ENCODE measurements around the gene MAN1C1.
"Not testable (repeated sequence)": the region's sequence is repeated elsewhere in the genome, so short reads cannot be mapped to it uniquely, and the experiment has no call there.

Gene MAN1C1

DNA sequence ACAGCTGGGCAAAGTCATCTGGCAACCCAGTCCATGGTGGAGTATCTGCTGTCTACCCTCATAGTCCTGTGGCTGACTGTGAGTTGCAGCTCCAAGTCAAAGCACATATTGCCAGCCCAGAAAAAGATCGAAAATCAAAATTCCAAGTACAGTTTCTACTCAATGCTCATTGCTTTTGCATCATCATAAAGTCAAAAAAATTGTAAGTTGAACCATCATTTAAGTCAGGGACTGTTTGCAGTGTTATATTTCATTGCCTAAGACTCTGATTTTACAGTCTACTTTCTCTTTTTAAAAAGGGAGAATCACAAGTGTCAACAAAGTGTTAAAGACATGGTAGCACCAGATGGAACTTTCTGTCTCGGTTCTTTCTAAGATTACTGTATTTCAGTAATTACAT, 22.7 kb upstream of the MAN1C1 start:
- Mint-ChIP-seq H3K27me3 (no peaks in the 10 kb centered on the region), H3K9me3 (no peaks in the 10 kb centered on the region), H3K4me1 (ENCODE audit: low read depth in 2 of 2) (peaks cover 3 to 11% of the 10 kb centered on the region in 2 donors), H3K36me3 (ENCODE audit: insufficient read depth) (no peaks in the 10 kb centered on the region), H3K4me3 (no peak overlapping the region), H3K27ac (no peak overlapping the region)
- DNase-seq: no peak
- ATAC-seq (replicated peaks): no peak

DNA sequence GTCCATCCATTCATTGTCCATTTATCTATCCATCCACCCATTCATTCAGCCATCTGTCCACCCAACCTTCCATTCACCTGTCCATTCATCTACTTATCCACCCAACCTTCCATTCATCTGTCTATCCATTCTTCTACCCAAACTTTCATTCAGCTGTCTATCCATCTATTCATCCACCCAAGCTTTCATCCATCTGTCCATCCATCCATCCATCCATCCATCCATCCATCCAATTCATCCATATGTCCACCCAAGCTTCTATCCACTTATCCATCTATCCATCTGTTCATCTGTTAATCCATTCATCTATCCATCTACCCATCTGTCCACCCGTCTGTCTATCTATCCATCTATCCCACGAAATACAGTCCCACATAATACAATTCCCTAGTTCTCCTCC, 21.6 kb upstream of the MAN1C1 start:
- H3K4me3 Mint-ChIP-seq: no peak overlapping the region
- H3K9me3 Mint-ChIP-seq: no peaks in the 10 kb centered on the region
- H3K4me1 Mint-ChIP-seq (ENCODE audit: low read depth in 2 of 2): peaks cover 2 to 7% of the 10 kb centered on the region in 2 donors
- no peaks in the 10 kb centered on the region for H3K36me3 Mint-ChIP-seq (ENCODE audit: insufficient read depth)
- DNase-seq: no peak
- no peaks in the 10 kb centered on the region for H3K27me3 Mint-ChIP-seq
- ATAC-seq (replicated peaks): no peak
- H3K27ac Mint-ChIP-seq: no peak overlapping the region

- H3K4me1 Mint-ChIP-seq (ENCODE audit: low read depth in 2 of 2); H3K9me3 Mint-ChIP-seq; DNase-seq; ATAC-seq (replicated peaks); H3K36me3 Mint-ChIP-seq (ENCODE audit: insufficient read depth); H3K4me3 Mint-ChIP-seq; H3K27me3 Mint-ChIP-seq; H3K27ac Mint-ChIP-seq: not testable (repeated sequence)
These were observed 19.9 kb upstream of the MAN1C1 start for GRCh38 chr1:25596641-25597040.

DNA sequence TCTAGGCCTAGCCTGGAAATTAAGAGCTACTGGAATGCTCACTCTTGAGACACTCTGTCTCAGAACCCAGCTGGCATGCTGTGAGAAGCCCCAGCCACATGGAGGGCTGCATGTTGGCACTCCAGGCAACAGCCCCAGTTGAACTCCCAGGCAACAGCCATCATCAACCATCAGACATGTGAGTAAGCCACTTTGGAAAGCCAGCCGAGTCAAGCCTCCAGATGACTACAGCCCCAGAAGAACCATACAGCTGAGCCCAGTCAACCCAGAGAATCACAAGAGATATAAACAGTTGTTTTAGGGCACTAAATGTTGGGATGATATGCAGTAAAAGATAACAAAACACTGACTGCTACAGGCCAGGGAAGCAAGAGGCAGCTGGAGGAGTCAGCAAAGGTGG, 17.7 kb upstream of the MAN1C1 start:
- H3K4me1 Mint-ChIP-seq (ENCODE audit: low read depth in 2 of 2): no peaks in the 10 kb centered on the region
- no peaks in the 10 kb centered on the region for H3K36me3 Mint-ChIP-seq (ENCODE audit: insufficient read depth)
- no peaks in the 10 kb centered on the region for H3K9me3 Mint-ChIP-seq
- H3K27ac Mint-ChIP-seq: no peak overlapping the region
- ATAC-seq (replicated peaks) (no peak), DNase-seq (no peak)
- H3K27me3 Mint-ChIP-seq: no peaks in the 10 kb centered on the region
- H3K4me3 Mint-ChIP-seq: no peak overlapping the region

- DNase-seq: no peak
- Mint-ChIP-seq H3K4me3 (no peak overlapping the region), H3K4me1 (ENCODE audit: low read depth in 2 of 2) (no peaks in the 10 kb centered on the region), H3K36me3 (ENCODE audit: insufficient read depth) (no peaks in the 10 kb centered on the region), H3K27ac (no peak overlapping the region), H3K27me3 (no peaks in the 10 kb centered on the region), H3K9me3 (no peaks in the 10 kb centered on the region)
- no peak for ATAC-seq (replicated peaks)
These were observed 16.5 kb upstream of the MAN1C1 start for GRCh38 chr1:25599969-25600610.

DNA sequence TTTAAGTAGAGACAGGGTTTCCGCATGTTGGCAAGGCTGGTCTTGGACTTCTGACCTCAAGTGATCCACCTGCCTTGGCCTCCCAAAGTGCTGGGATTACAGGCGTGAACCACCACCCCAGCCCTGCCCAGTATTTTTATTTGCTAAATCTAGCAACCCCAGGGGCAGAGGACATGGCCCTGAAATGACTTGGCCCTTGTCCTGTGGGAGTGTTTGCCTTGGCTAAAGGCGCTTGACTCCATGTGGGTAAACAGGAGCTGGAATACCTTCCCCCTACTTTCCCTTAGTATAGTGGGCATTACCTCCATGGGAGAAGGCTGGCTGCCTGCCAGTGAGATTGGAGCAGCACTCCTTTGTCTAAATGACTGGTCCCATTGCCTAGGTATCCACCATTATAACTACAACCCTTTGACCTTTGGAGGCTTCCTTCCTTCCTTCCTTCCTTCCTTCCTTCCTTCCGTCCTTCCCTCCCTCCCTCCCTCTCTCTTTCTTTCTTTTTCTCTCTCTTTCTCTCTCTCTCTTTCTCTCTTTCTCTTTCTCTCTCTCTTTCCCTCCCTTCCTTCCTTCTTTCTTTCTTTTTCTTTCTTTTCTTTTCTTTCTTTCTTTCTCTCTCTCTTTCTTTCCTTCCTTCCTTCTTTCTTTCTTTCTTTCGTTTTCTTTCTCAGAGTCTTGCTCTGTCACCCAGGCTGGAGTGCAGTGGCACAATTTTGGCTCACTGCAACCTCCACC, 15.5 kb upstream of the MAN1C1 start:
- not testable (repeated sequence) for DNase-seq; H3K36me3 Mint-ChIP-seq (ENCODE audit: insufficient read depth); H3K4me1 Mint-ChIP-seq (ENCODE audit: low read depth in 2 of 2); H3K4me3 Mint-ChIP-seq; H3K9me3 Mint-ChIP-seq; H3K27ac Mint-ChIP-seq; H3K27me3 Mint-ChIP-seq; ATAC-seq (replicated peaks)

DNA sequence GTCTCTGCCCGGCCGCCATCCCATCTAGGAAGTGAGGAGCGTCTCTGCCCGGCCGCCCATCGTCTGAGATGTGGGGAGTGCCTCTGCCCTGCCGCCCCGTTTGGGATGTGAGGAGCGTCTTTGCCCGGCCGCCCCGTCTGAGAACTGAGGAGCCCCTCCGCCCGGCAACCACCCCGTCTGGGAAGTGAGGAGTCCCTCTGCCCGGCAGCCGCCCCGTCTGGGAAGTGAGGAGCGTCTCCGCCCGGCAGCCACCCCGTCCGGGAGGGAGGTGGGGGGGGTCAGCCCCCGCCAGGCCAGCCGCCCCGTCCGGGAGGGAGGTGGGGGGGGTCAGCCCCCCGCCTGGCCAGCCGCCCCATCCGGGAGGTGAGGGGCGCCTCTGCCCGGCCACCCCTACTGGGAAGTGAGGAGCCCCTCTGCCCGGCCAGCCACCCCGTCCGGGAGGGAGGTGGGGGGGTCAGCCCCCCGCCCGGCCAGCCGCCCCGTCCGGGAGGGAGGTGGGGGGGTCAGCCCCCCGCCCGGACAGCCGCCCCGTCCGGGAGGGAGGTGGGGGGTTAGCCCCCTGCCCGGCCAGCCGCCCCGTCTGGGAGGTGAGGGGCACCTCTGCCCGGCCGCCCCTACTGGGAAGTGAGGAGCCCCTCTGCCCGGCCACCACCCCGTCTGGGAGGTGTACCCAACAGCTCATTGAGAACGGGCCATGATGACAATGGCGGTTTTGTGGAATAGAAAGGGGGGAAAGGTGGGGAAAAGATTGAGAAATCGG, 12.6 kb upstream of the MAN1C1 start:
- not testable (repeated sequence) for H3K36me3 Mint-ChIP-seq (ENCODE audit: insufficient read depth); H3K4me3 Mint-ChIP-seq; H3K4me1 Mint-ChIP-seq (ENCODE audit: low read depth in 2 of 2); ATAC-seq (replicated peaks); H3K27ac Mint-ChIP-seq; DNase-seq; H3K9me3 Mint-ChIP-seq
- H3K27me3 Mint-ChIP-seq: peaks cover 4 to 15% of the 10 kb centered on the region in 2 donors

DNA sequence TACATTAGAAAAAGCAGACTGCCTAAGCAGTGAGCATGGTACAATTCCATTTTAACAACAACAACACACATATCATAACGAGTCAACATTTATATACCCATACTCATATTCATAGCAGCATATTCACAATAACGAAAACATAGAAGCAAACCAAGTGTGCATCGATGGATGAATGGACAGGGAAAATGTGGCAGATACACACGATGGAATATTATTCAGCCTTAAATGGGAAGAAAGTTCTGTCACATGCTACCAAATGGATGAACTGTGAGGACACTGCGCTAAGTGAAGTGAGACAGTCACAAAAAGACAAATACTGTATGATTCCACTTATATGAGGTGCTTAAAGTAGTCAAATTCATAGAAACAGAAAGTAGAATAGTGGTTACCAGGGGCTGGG, 9.5 kb upstream of the MAN1C1 start:
- ATAC-seq (replicated peaks) (no peak), DNase-seq (no peak)
- no peaks in the 10 kb centered on the region for H3K9me3 Mint-ChIP-seq
- no peaks in the 10 kb centered on the region for H3K36me3 Mint-ChIP-seq (ENCODE audit: insufficient read depth)
- H3K4me3 Mint-ChIP-seq: no peak overlapping the region
- peaks cover 3 to 4% of the 10 kb centered on the region in 2 donors for H3K4me1 Mint-ChIP-seq (ENCODE audit: low read depth in 2 of 2)
- H3K27ac Mint-ChIP-seq: peak overlapping the region in 1 of 2 donors; percentile 28
- H3K27me3 Mint-ChIP-seq: peaks cover 4 to 30% of the 10 kb centered on the region in 2 donors

DNA sequence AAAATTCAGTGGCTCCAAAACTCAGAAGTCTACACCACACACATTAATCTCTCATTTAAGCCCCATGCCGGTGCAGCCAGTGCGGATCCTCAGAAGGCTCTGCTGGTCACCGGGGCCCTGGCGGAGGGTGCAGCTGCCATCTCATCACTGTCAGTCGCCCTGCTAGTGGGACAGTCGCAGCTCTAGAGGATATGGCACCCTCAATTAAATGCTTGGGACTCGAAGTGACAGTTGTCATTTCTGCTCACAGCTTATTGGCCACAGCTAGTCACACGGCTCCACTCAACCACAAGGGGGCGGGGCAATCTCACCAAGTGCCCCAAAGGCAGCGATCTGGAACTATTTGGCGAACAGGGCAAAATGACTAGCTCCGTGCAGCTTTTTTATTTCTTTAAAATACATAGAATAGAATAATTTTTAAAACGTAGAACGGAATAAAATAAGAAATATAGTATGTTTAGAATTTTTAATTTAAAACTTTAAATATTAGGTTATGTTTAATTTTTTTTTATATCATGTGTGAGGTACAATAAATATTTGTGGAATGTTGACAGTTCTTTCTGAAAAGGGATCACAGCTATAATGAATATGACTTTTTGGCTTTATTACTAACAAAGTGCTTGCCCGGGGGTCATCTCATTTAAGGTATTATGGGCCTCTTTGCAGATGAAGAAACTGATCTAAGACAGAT, 8.0 kb upstream of the MAN1C1 start:
- no peaks in the 10 kb centered on the region for H3K36me3 Mint-ChIP-seq (ENCODE audit: insufficient read depth)
- no peaks in the 10 kb centered on the region for H3K9me3 Mint-ChIP-seq
- DNase-seq: peak; percentile 82 to 87 (median 87)
- H3K27me3 Mint-ChIP-seq: peaks cover 4 to 34% of the 10 kb centered on the region in 2 donors
- peak overlapping the region in 1 of 2 donors; percentile 59 for H3K4me3 Mint-ChIP-seq
- H3K27ac Mint-ChIP-seq: no peak overlapping the region
- H3K4me1 Mint-ChIP-seq (ENCODE audit: low read depth in 2 of 2): peaks cover 3 to 4% of the 10 kb centered on the region in 2 donors
- peak; percentile 99 for ATAC-seq (replicated peaks)

- H3K4me3 Mint-ChIP-seq: no peak overlapping the region
- H3K4me1 Mint-ChIP-seq (ENCODE audit: low read depth in 2 of 2): peaks cover 8 to 12% of the 10 kb centered on the region in 2 donors
- no peak for DNase-seq
- H3K27me3 Mint-ChIP-seq: peaks cover 4 to 34% of the 10 kb centered on the region in 2 donors
- no peak for ATAC-seq (replicated peaks)
- H3K36me3 Mint-ChIP-seq (ENCODE audit: insufficient read depth): peaks cover under 1% of the 10 kb centered on the region
- H3K9me3 Mint-ChIP-seq: no peaks in the 10 kb centered on the region
- no peak overlapping the region for H3K27ac Mint-ChIP-seq
These were observed 6.7 kb upstream of the MAN1C1 start for GRCh38 chr1:25609921-25610320.

DNA sequence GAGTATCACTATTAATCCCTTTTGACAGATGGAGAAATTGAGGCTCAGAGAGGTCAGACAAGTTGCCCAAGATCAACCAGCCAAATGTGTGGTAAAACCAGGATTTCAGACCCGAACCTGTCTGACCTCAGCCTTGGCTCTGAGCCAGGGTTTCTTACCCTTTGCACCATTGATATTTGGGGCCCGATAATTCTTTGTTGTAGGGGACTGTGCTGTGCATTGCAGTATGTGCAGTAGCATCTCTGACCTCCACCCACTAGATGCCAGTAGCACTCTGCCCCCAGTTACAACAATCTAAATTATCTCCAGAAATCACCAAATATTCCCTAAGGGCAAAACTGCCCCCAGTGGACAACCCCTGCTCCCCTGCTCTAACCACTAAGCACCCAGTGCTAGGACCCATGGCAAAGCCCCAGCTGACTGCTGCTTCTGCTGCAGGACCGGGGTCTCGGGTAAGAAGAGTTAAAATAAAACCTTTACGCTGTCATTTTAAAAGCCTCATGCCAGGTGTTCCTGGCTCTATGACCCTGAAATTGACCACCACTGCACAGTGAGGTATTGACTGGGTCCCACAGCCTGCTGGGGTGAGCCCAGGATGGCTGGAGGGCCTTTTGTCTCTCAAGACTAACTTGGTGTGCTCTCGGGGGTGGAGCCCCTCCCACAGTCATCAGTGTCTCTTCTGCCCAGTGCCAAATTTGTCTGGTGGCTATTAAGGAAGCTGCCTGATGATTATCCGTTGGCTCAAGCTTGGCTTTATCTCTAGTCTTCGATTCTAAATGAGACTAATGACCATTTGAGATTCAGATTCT, 5.6 kb upstream of the MAN1C1 start:
- H3K4me3 Mint-ChIP-seq: no peak overlapping the region
- H3K9me3 Mint-ChIP-seq: no peaks in the 10 kb centered on the region
- H3K27ac Mint-ChIP-seq: no peak overlapping the region
- peaks cover 3 to 30% of the 10 kb centered on the region in 2 donors for H3K27me3 Mint-ChIP-seq
- DNase-seq (no peak), ATAC-seq (replicated peaks) (no peak)
- peaks cover 18 to 22% of the 10 kb centered on the region in 2 donors for H3K4me1 Mint-ChIP-seq (ENCODE audit: low read depth in 2 of 2)
- H3K36me3 Mint-ChIP-seq (ENCODE audit: insufficient read depth): peaks cover 5% of the 10 kb centered on the region

GRCh38 chr1:25611843-25612242, 4.7 kb upstream of the MAN1C1 start:
- DNase-seq: no peak
- H3K9me3 Mint-ChIP-seq: no peaks in the 10 kb centered on the region

More at GRCh38 chr1:25611843-25612242, 4.7 kb upstream of the MAN1C1 start:
- H3K4me1 Mint-ChIP-seq (ENCODE audit: low read depth in 2 of 2): peaks cover 18 to 22% of the 10 kb centered on the region in 2 donors
- H3K4me3 Mint-ChIP-seq: no peak overlapping the region
- peak overlapping the region in 1 of 2 donors; percentile 16 for H3K27ac Mint-ChIP-seq
- peaks cover 5% of the 10 kb centered on the region for H3K36me3 Mint-ChIP-seq (ENCODE audit: insufficient read depth)
- ATAC-seq (replicated peaks): no peak
- peaks cover 0 to 21% of the 10 kb centered on the region in 2 donors for H3K27me3 Mint-ChIP-seq

All from effector memory CD8-positive, alpha-beta T cell (primary cell).